ENCODE measurements around the gene TEX47. TPM values are rescaled to one million over a fixed set of nuclear protein-coding genes. Genes with fewer than 3 reads are reported as not detected.

Gene TEX47
- total RNA-seq, 1 donor from 2014 or later: not detected

DNA sequence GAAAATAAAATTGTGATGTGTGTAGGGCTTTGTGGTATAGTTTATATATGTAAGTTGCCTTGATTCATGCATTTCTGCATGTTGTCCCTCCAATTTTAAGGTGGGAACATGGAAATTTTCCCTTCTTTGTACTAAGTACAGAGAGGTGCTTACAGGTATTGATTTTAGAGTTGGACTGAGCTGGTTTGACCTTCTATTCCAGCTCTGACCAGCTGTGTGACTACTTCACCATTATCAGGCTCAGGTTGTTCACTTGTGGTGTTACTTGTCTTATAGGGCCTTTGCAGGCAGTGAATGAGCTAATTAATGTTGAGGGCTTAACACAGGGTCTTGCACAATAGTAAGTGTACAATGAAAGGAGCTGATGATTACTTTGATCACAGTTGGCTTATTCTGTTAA, 19.7 kb downstream of the TEX47 start:
- H2AFZ ChIP-seq (ENCODE audit: low read depth, low read length): no peak overlapping the region
- no peaks in the 10 kb centered on the region for H3K27me3 ChIP-seq (ENCODE audit: insufficient read depth, low read length)
- H3K79me2 ChIP-seq (ENCODE audit: insufficient read depth, low read length): no peaks in the 10 kb centered on the region
- TF ChIP-seq, protein P1, sequence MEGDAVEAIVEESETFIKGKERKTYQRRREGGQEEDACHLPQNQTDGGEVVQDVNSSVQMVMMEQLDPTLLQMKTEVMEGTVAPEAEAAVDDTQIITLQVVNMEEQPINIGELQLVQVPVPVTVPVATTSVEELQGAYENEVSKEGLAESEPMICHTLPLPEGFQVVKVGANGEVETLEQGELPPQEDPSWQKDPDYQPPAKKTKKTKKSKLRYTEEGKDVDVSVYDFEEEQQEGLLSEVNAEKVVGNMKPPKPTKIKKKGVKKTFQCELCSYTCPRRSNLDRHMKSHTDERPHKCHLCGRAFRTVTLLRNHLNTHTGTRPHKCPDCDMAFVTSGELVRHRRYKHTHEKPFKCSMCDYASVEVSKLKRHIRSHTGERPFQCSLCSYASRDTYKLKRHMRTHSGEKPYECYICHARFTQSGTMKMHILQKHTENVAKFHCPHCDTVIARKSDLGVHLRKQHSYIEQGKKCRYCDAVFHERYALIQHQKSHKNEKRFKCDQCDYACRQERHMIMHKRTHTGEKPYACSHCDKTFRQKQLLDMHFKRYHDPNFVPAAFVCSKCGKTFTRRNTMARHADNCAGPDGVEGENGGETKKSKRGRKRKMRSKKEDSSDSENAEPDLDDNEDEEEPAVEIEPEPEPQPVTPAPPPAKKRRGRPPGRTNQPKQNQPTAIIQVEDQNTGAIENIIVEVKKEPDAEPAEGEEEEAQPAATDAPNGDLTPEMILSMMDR (IDR thresholded peaks at IDR 0.05; ENCODE audit: insufficient read depth, low read depth, low read length): no peak
- no peak for TF ChIP-seq EZH2 (IDR thresholded peaks at IDR 0.05; ENCODE audit: insufficient read depth, low read length)
- no peak overlapping the region for H3K4me3 Mint-ChIP-seq (ENCODE audit: unreplicated experiment)
- DNase-seq (ENCODE audit: low read depth) (no peak), FAIRE-seq (no peak)
- H3K27ac ChIP-seq (ENCODE audit: low read depth, low read length): no peak overlapping the region
- H3K4me3 ChIP-seq (ENCODE audit: insufficient read depth, low read depth, low read length): no peak overlapping the region
- no peaks in the 10 kb centered on the region for H3K27me3 Mint-ChIP-seq (ENCODE audit: low read depth, unreplicated experiment)
- no peaks in the 10 kb centered on the region for H3K4me1 ChIP-seq (ENCODE audit: insufficient read depth, low read length)
- no peaks in the 10 kb centered on the region for H3K9me3 ChIP-seq (ENCODE audit: insufficient read depth, low read depth, low read length)
- no peak overlapping the region for H3K4me2 ChIP-seq (ENCODE audit: low read length)
- no peaks in the 10 kb centered on the region for H3K36me3 ChIP-seq (ENCODE audit: insufficient read depth, low read length)
- no peak overlapping the region for H3K27ac Mint-ChIP-seq (ENCODE audit: unreplicated experiment)
- no peaks in the 10 kb centered on the region for H3K36me3 Mint-ChIP-seq (ENCODE audit: low read depth, unreplicated experiment)
- H3K4me1 Mint-ChIP-seq (ENCODE audit: low read depth, unreplicated experiment): no peaks in the 10 kb centered on the region
- no peaks in the 10 kb centered on the region for H4K20me1 ChIP-seq (ENCODE audit: insufficient read depth, low read length)
- no peaks in the 10 kb centered on the region for H3K9me3 Mint-ChIP-seq (ENCODE audit: unreplicated experiment)
- H3K9ac ChIP-seq (ENCODE audit: low read length): no peak overlapping the region

DNA sequence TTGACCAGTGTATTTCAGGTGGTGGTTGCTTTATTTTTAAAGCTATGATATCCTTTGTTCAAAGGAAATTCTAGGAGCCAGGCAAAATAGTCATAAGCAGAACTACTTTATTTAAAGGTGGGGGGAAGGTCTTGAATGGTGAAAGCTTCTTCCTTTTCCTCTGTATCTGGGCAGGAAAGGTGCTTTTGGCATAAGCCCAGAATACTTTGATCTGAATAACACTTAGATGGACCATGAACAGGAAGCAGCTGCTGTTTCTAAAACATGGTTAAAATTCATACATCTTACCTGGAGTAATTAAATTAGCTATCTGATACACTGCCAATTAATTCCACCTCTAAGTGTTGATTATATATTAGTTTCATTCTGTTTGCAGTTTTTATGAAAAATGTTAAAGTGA, 22.8 kb downstream of the TEX47 start:
- Histone ChIP-seq H3K27me3 (ENCODE audit: insufficient read depth, low read length) (no peaks in the 10 kb centered on the region), H3K36me3 (ENCODE audit: insufficient read depth, low read length) (no peaks in the 10 kb centered on the region), H3K9ac (ENCODE audit: low read length) (no peak overlapping the region), H4K20me1 (ENCODE audit: insufficient read depth, low read length) (no peaks in the 10 kb centered on the region), H3K4me2 (ENCODE audit: low read length) (no peak overlapping the region), H3K4me3 (ENCODE audit: insufficient read depth, low read depth, low read length) (no peak overlapping the region), H3K9me3 (ENCODE audit: insufficient read depth, low read depth, low read length) (no peaks in the 10 kb centered on the region), H2AFZ (ENCODE audit: low read depth, low read length) (no peak overlapping the region), H3K79me2 (ENCODE audit: insufficient read depth, low read length) (no peaks in the 10 kb centered on the region), H3K4me1 (ENCODE audit: insufficient read depth, low read length) (no peaks in the 10 kb centered on the region), H3K27ac (ENCODE audit: low read depth, low read length) (no peak overlapping the region)
- DNase-seq (ENCODE audit: low read depth): no peak
- FAIRE-seq: no peak
- Mint-ChIP-seq H3K4me3 (ENCODE audit: unreplicated experiment) (no peak overlapping the region), H3K4me1 (ENCODE audit: low read depth, unreplicated experiment) (no peaks in the 10 kb centered on the region), H3K27ac (ENCODE audit: unreplicated experiment) (no peak overlapping the region), H3K27me3 (ENCODE audit: low read depth, unreplicated experiment) (no peaks in the 10 kb centered on the region), H3K36me3 (ENCODE audit: low read depth, unreplicated experiment) (no peaks in the 10 kb centered on the region), H3K9me3 (ENCODE audit: unreplicated experiment) (no peaks in the 10 kb centered on the region)
- TF ChIP-seq, protein P1 (IDR thresholded peaks at IDR 0.05; ENCODE audit: insufficient read depth, low read depth, low read length): no peak
- no peak for TF ChIP-seq EZH2 (IDR thresholded peaks at IDR 0.05; ENCODE audit: insufficient read depth, low read length)

DNA sequence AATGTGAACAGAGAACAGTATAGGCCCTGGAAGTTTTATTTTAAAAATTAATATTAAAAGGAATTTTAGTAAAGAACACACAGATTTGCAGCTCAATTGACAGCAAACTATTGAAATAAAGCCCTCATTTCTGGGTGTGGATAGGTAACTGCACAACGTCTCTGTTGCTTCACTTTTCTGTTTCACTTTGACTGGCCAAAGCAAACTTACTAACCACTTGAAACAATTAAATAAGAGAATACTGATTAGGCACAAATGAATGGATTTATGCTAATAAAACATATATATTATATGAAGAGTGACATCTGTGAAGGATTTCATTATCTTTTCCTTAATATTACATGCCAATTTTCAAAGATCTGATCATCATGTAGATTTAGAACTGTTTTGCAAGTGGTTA, 24.1 kb downstream of the TEX47 start:
- H3K4me3 Mint-ChIP-seq (ENCODE audit: unreplicated experiment): no peak overlapping the region
- no peaks in the 10 kb centered on the region for H3K4me1 Mint-ChIP-seq (ENCODE audit: low read depth, unreplicated experiment)
- FAIRE-seq: no peak

More for the DNA sequence above, 24.1 kb downstream of the TEX47 start:
- Histone ChIP-seq H3K27me3 (ENCODE audit: insufficient read depth, low read length) (no peaks in the 10 kb centered on the region), H2AFZ (ENCODE audit: low read depth, low read length) (no peak overlapping the region), H3K36me3 (ENCODE audit: insufficient read depth, low read length) (no peaks in the 10 kb centered on the region), H3K9ac (ENCODE audit: low read length) (no peak overlapping the region), H3K79me2 (ENCODE audit: insufficient read depth, low read length) (no peaks in the 10 kb centered on the region), H4K20me1 (ENCODE audit: insufficient read depth, low read length) (no peaks in the 10 kb centered on the region), H3K4me3 (ENCODE audit: insufficient read depth, low read depth, low read length) (no peak overlapping the region), H3K9me3 (ENCODE audit: insufficient read depth, low read depth, low read length) (no peaks in the 10 kb centered on the region), H3K4me1 (ENCODE audit: insufficient read depth, low read length) (no peaks in the 10 kb centered on the region), H3K27ac (ENCODE audit: low read depth, low read length) (no peak overlapping the region), H3K4me2 (ENCODE audit: low read length) (no peak overlapping the region)
- no peak for DNase-seq (ENCODE audit: low read depth)
- no peak overlapping the region for H3K27ac Mint-ChIP-seq (ENCODE audit: unreplicated experiment)
- no peaks in the 10 kb centered on the region for H3K36me3 Mint-ChIP-seq (ENCODE audit: low read depth, unreplicated experiment)
- H3K27me3 Mint-ChIP-seq (ENCODE audit: low read depth, unreplicated experiment): no peaks in the 10 kb centered on the region
- no peaks in the 10 kb centered on the region for H3K9me3 Mint-ChIP-seq (ENCODE audit: unreplicated experiment)
- no peak for TF ChIP-seq EZH2 (IDR thresholded peaks at IDR 0.05; ENCODE audit: insufficient read depth, low read length)
- TF ChIP-seq, protein P1 (IDR thresholded peaks at IDR 0.05; ENCODE audit: insufficient read depth, low read depth, low read length): no peak

All from astrocyte (in vitro differentiated cells and primary cell).